ENCODE data around the gene OAT.

The OAT gene

GRCh38 chr10:124375691-124376090, 43.0 kb downstream of the OAT start:
- Histone ChIP-seq H3K18ac (ENCODE audit: low read length) (peak overlapping the region; percentile 67), H3K79me1 (ENCODE audit: low read depth, low read length) (no peaks in the 10 kb centered on the region), H3K4me3 (ENCODE audit: low read length in 2 of 2) (no peak overlapping the region), H2BK15ac (ENCODE audit: low read length) (no peak overlapping the region), H2BK12ac (ENCODE audit: low read length) (peak overlapping the region; percentile 26), H3K27me3 (ENCODE audit: control insufficient read depth in 3 of 3, insufficient read depth in 3 of 3, low read depth in 1 of 3, low read length in 3 of 3) (peaks cover 0 to 47% (median 3%) of the 10 kb centered on the region in 3 experiments), H2AK5ac (ENCODE audit: low read depth, low read length) (peak overlapping the region; percentile 73), H3K9me3 (replicated peaks in 1 of 2; ENCODE audit: control insufficient read depth in 2 of 2, insufficient read depth in 1 of 2, low read depth in 1 of 2, low read length in 2 of 2) (no peaks in the 10 kb centered on the region), H4K91ac (ENCODE audit: low read depth, low read length, poor library complexity) (no peak overlapping the region), H2AFZ (ENCODE audit: low read length) (no peak overlapping the region), H3K9ac (ENCODE audit: low read depth, low read length, poor library complexity) (no peak overlapping the region), H2BK5ac (ENCODE audit: low read length) (no peak overlapping the region), H3K4ac (ENCODE audit: low read length) (no peak overlapping the region), H3K14ac (ENCODE audit: low read length) (no peak overlapping the region), H4K8ac (ENCODE audit: low read depth, low read length) (no peak overlapping the region), H3K4me2 (ENCODE audit: insufficient read depth, low read length, poor library complexity, severe bottlenecking) (no peak overlapping the region), H3K36me3 (replicated peaks in 1 of 2; ENCODE audit: control insufficient read depth in 2 of 2, insufficient read depth in 2 of 2, low read length in 2 of 2) (no peaks in the 10 kb centered on the region), H3K4me1 (ENCODE audit: control insufficient read depth in 2 of 2, insufficient read depth in 1 of 2, low read depth in 1 of 2, low read length in 2 of 2) (peaks cover 0 to 5% of the 10 kb centered on the region in 2 donors), H2BK120ac (ENCODE audit: low read depth, low read length) (no peak overlapping the region), H3K27ac (replicated peaks; ENCODE audit: low read length) (no peak overlapping the region), H3K23ac (ENCODE audit: low read depth, low read length, poor library complexity) (no peak overlapping the region)
- no CpG with 5 or more reads among the region's 11 CpGs for WGBS, 2 donors (ENCODE audit: extremely low coverage in 2 of 2, insufficient read length in 2 of 2, insufficient replicate concordance in 1 of 2)
- DNase-seq (ENCODE audit: low spot score), result no peak

GRCh38 chr10:124375353-124375614, 43.4 kb downstream of the OAT start:
- Histone ChIP-seq H3K36me3 (replicated peaks in 1 of 2; ENCODE audit: control insufficient read depth in 2 of 2, insufficient read depth in 2 of 2, low read length in 2 of 2) (no peaks in the 10 kb centered on the region), H3K18ac (ENCODE audit: low read length) (peak overlapping the region; percentile 67), H2BK15ac (ENCODE audit: low read length) (no peak overlapping the region), H3K9ac (ENCODE audit: low read depth, low read length, poor library complexity) (no peak overlapping the region), H2BK12ac (ENCODE audit: low read length) (no peak overlapping the region), H3K23ac (ENCODE audit: low read depth, low read length, poor library complexity) (no peak overlapping the region), H3K4ac (ENCODE audit: low read length) (no peak overlapping the region), H2AFZ (ENCODE audit: low read length) (no peak overlapping the region), H3K27ac (replicated peaks; ENCODE audit: low read length) (no peak overlapping the region), H4K91ac (ENCODE audit: low read depth, low read length, poor library complexity) (no peak overlapping the region), H3K4me3 (ENCODE audit: low read length in 2 of 2) (no peak overlapping the region), H3K27me3 (ENCODE audit: control insufficient read depth in 3 of 3, insufficient read depth in 3 of 3, low read depth in 1 of 3, low read length in 3 of 3) (peaks cover 0 to 49% (median 3%) of the 10 kb centered on the region in 3 experiments), H2BK120ac (ENCODE audit: low read depth, low read length) (no peak overlapping the region), H3K4me2 (ENCODE audit: insufficient read depth, low read length, poor library complexity, severe bottlenecking) (no peak overlapping the region), H3K79me1 (ENCODE audit: low read depth, low read length) (no peaks in the 10 kb centered on the region), H3K9me3 (replicated peaks in 1 of 2; ENCODE audit: control insufficient read depth in 2 of 2, insufficient read depth in 1 of 2, low read depth in 1 of 2, low read length in 2 of 2) (no peaks in the 10 kb centered on the region), H3K4me1 (ENCODE audit: control insufficient read depth in 2 of 2, insufficient read depth in 1 of 2, low read depth in 1 of 2, low read length in 2 of 2) (peaks cover 0 to 5% of the 10 kb centered on the region in 2 donors), H2BK5ac (ENCODE audit: low read length) (no peak overlapping the region), H2AK5ac (ENCODE audit: low read depth, low read length) (peak overlapping the region; percentile 73), H4K8ac (ENCODE audit: low read depth, low read length) (no peak overlapping the region), H3K14ac (ENCODE audit: low read length) (no peak overlapping the region)
- DNase-seq (ENCODE audit: low spot score), result no peak
- WGBS, 2 donors (ENCODE audit: extremely low coverage in 2 of 2, insufficient read length in 2 of 2, insufficient replicate concordance in 1 of 2), result no CpG with 5 or more reads among the region's 5 CpGs

- Histone ChIP-seq H3K23ac (ENCODE audit: low read depth, low read length, poor library complexity) (no peak overlapping the region), H3K27ac (replicated peaks; ENCODE audit: low read length) (no peak overlapping the region), H2AFZ (ENCODE audit: low read length) (peak overlapping the region; percentile 14), H3K14ac (ENCODE audit: low read length) (no peak overlapping the region), H4K8ac (ENCODE audit: low read depth, low read length) (no peak overlapping the region), H3K4ac (ENCODE audit: low read length) (no peak overlapping the region), H3K9me3 (replicated peaks in 1 of 2; ENCODE audit: control insufficient read depth in 2 of 2, insufficient read depth in 1 of 2, low read depth in 1 of 2, low read length in 2 of 2) (no peaks in the 10 kb centered on the region), H2BK120ac (ENCODE audit: low read depth, low read length) (no peak overlapping the region), H4K91ac (ENCODE audit: low read depth, low read length, poor library complexity) (no peak overlapping the region), H2BK12ac (ENCODE audit: low read length) (no peak overlapping the region), H3K36me3 (replicated peaks in 1 of 2; ENCODE audit: control insufficient read depth in 2 of 2, insufficient read depth in 2 of 2, low read length in 2 of 2) (no peaks in the 10 kb centered on the region), H3K4me3 (ENCODE audit: low read length in 2 of 2) (no peak overlapping the region), H3K4me2 (ENCODE audit: insufficient read depth, low read length, poor library complexity, severe bottlenecking) (no peak overlapping the region), H3K9ac (ENCODE audit: low read depth, low read length, poor library complexity) (no peak overlapping the region), H2BK15ac (ENCODE audit: low read length) (no peak overlapping the region), H3K79me1 (ENCODE audit: low read depth, low read length) (no peaks in the 10 kb centered on the region), H3K27me3 (ENCODE audit: control insufficient read depth in 3 of 3, insufficient read depth in 3 of 3, low read depth in 1 of 3, low read length in 3 of 3) (peaks cover 0 to 49% (median 0%) of the 10 kb centered on the region in 3 experiments), H2BK5ac (ENCODE audit: low read length) (no peak overlapping the region), H2AK5ac (ENCODE audit: low read depth, low read length) (peak overlapping the region; percentile 73), H3K18ac (ENCODE audit: low read length) (peak overlapping the region; percentile 67), H3K4me1 (ENCODE audit: control insufficient read depth in 2 of 2, insufficient read depth in 1 of 2, low read depth in 1 of 2, low read length in 2 of 2) (peaks cover 0 to 5% of the 10 kb centered on the region in 2 donors)
- no CpG with 5 or more reads among the region's 14 CpGs for WGBS, 2 donors (ENCODE audit: extremely low coverage in 2 of 2, insufficient read length in 2 of 2, insufficient replicate concordance in 1 of 2)
- no peak for DNase-seq (ENCODE audit: low spot score)
Observed at GRCh38 chr10:124374535-124375352, 44.0 kb downstream of the OAT start.

- H4K91ac ChIP-seq (ENCODE audit: low read depth, low read length, poor library complexity), result no peak overlapping the region
- H3K23ac ChIP-seq (ENCODE audit: low read depth, low read length, poor library complexity), result no peak overlapping the region
- H4K8ac ChIP-seq (ENCODE audit: low read depth, low read length), result no peak overlapping the region
- H2BK5ac ChIP-seq (ENCODE audit: low read length), result no peak overlapping the region
- no peak overlapping the region for H2AFZ ChIP-seq (ENCODE audit: low read length)
- peaks cover 0 to 7% of the 10 kb centered on the region in 2 donors for H3K4me1 ChIP-seq (ENCODE audit: control insufficient read depth in 2 of 2, insufficient read depth in 1 of 2, low read depth in 1 of 2, low read length in 2 of 2)
- no peak for DNase-seq (ENCODE audit: low spot score)
- H3K79me1 ChIP-seq (ENCODE audit: low read depth, low read length), result no peaks in the 10 kb centered on the region
- H3K18ac ChIP-seq (ENCODE audit: low read length), result no peak overlapping the region
- H2BK15ac ChIP-seq (ENCODE audit: low read length), result no peak overlapping the region
- H3K14ac ChIP-seq (ENCODE audit: low read length), result no peak overlapping the region
- no CpG with 5 or more reads among the region's 4 CpGs for WGBS, 2 donors (ENCODE audit: extremely low coverage in 2 of 2, insufficient read length in 2 of 2, insufficient replicate concordance in 1 of 2)
- no peaks in the 10 kb centered on the region for H3K9me3 ChIP-seq (replicated peaks in 1 of 2; ENCODE audit: control insufficient read depth in 2 of 2, insufficient read depth in 1 of 2, low read depth in 1 of 2, low read length in 2 of 2)
- H3K27ac ChIP-seq (replicated peaks; ENCODE audit: low read length), result no peak overlapping the region
- no peak overlapping the region for H3K4ac ChIP-seq (ENCODE audit: low read length)
- H2AK5ac ChIP-seq (ENCODE audit: low read depth, low read length), result no peak overlapping the region
- no peak overlapping the region for H2BK120ac ChIP-seq (ENCODE audit: low read depth, low read length)
- H3K9ac ChIP-seq (ENCODE audit: low read depth, low read length, poor library complexity), result no peak overlapping the region
- no peaks in the 10 kb centered on the region for H3K36me3 ChIP-seq (replicated peaks in 1 of 2; ENCODE audit: control insufficient read depth in 2 of 2, insufficient read depth in 2 of 2, low read length in 2 of 2)
- peaks cover 0 to 41% (median 0%) of the 10 kb centered on the region in 3 experiments for H3K27me3 ChIP-seq (ENCODE audit: control insufficient read depth in 3 of 3, insufficient read depth in 3 of 3, low read depth in 1 of 3, low read length in 3 of 3)
- no peak overlapping the region for H3K4me2 ChIP-seq (ENCODE audit: insufficient read depth, low read length, poor library complexity, severe bottlenecking)
- no peak overlapping the region for H3K4me3 ChIP-seq (ENCODE audit: low read length in 2 of 2)
- no peak overlapping the region for H2BK12ac ChIP-seq (ENCODE audit: low read length)
Observed at GRCh38 chr10:124372899-124373298, 45.8 kb downstream of the OAT start.
